IMR-90 (cell line): Measurements from ENCODE around the gene EML1. TPM values are rescaled to one million over a fixed set of nuclear protein-coding genes. Genes with fewer than 3 reads are reported as not detected.

Source experiments
- microRNA-seq, 2 experiments: library from miRNA; stranded (forward) in 1 of 2; unstranded in 1 of 2; fragments of 10-50 nt in 1 of 2; fragments of <30 nt in 1 of 2; gene quantifications in 1 of 2; microRNA quantifications in 1 of 2; one replicate each; pipeline versions ENCODE3 to v1.1.0; 2013 to 2020; ENCODE audit not compliant: insufficient read depth in 1 of 2, insufficient read length in 1 of 2, unreplicated experiment in 1 of 2
- polyA plus RNA-seq, 3 experiments: library from polyadenylated mRNA; depleted of rRNA; stranded (reverse); fragments of >200 nt; gene quantifications; 2 replicates each; pipeline ENCODE4 v1.2.3, GENCODE V29; 2012; ENCODE audit warnings: low replicate concordance in 1 of 3
- small RNA-seq, 5 experiments: library from RNA; depleted of rRNA; stranded (forward); fragments of <200 nt; gene quantifications; one replicate each; pipeline ENCODE3, GENCODE V24; 2012
- total RNA-seq: library from RNA; depleted of rRNA; stranded (reverse); fragments of >200 nt; gene quantifications from 2 replicates; pipeline ENCODE4 v1.2.3, GENCODE V29; 2012; rRNA removed

Gene EML1
- total and polyA plus RNA-seq, 2 of the 4 experiments (the other 2 are of a cell fraction): 14.0 to 42.3 TPM

Small RNA genes within 50 kb of the gene (microRNA-seq; reads per million reads assigned to microRNA genes)
- not detected for gene RNU1-47P (ENCODE audit: insufficient read depth, insufficient read length)

Small RNA genes within 50 kb of the gene (small RNA-seq; reads per million reads assigned to genes)
- gene RNU1-47P: 0 to 0.60 (median 0) reads per million in 5 experiments

Other genes starting within 250 kb of the EML1 start
- 13.9 and 16.0 TPM in 2 replicates for gene CCDC85C, start 189.2 kb upstream of the EML1 start, total RNA-seq
- gene CCDC85C, start 189.2 kb upstream of the EML1 start, polyA plus RNA-seq (2012; rRNA removed): 19.0 and 22.2 TPM in 2 replicates
- gene HHIPL1, start 148.3 kb upstream of the EML1 start, total RNA-seq: 0.56 and 0.72 TPM in 2 replicates
- gene HHIPL1, start 148.3 kb upstream of the EML1 start, polyA plus RNA-seq (2012; rRNA removed): 0.65 and 1.4 TPM in 2 replicates
- under 0.01 and 0.18 TPM in 2 replicates for gene CYP46A1, start 109.1 kb upstream of the EML1 start, total RNA-seq
- 0.24 and 0.31 TPM in 2 replicates for gene CYP46A1, start 109.1 kb upstream of the EML1 start, polyA plus RNA-seq (2012; rRNA removed)